ENCODE results near the gene BTN1A1. TPM values are rescaled to one million over a fixed set of nuclear protein-coding genes. Genes with fewer than 3 reads are reported as not detected.

Gene BTN1A1
- total RNA-seq, 1 donor from 2014 or later, result not detected

DNA sequence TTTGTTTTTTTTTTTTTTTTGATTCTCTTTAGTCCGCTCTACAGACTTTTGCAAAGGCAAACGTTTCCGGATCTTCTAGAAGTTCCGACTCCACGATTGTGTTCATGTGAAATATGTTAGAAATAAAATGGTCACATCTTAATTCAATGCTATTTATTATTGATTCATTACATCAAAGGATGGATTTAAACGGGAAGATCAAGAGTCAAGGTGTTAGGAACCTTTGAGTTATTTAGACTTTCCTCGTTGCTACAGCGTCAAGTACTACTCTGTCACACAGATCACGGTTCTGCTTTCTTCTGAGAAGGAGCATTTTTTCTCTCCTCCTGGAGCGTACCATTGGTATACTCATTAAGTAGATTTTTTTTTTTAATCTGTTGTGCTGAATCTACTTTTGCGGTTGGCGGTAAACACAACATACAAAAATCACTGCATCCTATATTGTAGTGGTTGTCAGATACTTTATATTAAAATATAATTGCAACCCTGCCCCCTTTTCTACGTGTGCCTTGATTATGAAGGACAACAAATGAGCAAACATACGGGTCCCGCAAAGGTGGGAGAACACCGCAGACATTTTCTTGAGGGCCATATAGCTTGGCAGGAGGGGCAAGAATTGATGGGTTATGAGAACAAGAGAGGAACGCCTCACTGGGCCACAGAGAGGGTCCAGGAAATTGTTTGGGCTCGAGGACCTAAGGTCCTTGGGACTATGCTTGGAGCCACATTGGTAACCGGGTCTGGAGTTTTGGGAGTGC lies 55.6 kb downstream of the BTN1A1 start:
- DNase-seq (ENCODE audit: extremely low spot score, unreplicated experiment), result no peak
- H3K36me3 Mint-ChIP-seq (ENCODE audit: unreplicated experiment), result no peaks in the 10 kb centered on the region
- peaks cover 10% of the 10 kb centered on the region for H3K4me1 Mint-ChIP-seq (ENCODE audit: unreplicated experiment)
- no peaks in the 10 kb centered on the region for H3K27me3 Mint-ChIP-seq (ENCODE audit: unreplicated experiment)
- TF ChIP-seq, protein P1, sequence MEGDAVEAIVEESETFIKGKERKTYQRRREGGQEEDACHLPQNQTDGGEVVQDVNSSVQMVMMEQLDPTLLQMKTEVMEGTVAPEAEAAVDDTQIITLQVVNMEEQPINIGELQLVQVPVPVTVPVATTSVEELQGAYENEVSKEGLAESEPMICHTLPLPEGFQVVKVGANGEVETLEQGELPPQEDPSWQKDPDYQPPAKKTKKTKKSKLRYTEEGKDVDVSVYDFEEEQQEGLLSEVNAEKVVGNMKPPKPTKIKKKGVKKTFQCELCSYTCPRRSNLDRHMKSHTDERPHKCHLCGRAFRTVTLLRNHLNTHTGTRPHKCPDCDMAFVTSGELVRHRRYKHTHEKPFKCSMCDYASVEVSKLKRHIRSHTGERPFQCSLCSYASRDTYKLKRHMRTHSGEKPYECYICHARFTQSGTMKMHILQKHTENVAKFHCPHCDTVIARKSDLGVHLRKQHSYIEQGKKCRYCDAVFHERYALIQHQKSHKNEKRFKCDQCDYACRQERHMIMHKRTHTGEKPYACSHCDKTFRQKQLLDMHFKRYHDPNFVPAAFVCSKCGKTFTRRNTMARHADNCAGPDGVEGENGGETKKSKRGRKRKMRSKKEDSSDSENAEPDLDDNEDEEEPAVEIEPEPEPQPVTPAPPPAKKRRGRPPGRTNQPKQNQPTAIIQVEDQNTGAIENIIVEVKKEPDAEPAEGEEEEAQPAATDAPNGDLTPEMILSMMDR (IDR thresholded peaks at IDR 0.05), result no peak
- no peaks in the 10 kb centered on the region for H3K9me3 Mint-ChIP-seq (ENCODE audit: unreplicated experiment)
- H3K4me3 Mint-ChIP-seq (ENCODE audit: unreplicated experiment), result peak overlapping the region; percentile 22
- H3K27ac Mint-ChIP-seq (ENCODE audit: unreplicated experiment), result peak overlapping the region; percentile 80

DNA sequence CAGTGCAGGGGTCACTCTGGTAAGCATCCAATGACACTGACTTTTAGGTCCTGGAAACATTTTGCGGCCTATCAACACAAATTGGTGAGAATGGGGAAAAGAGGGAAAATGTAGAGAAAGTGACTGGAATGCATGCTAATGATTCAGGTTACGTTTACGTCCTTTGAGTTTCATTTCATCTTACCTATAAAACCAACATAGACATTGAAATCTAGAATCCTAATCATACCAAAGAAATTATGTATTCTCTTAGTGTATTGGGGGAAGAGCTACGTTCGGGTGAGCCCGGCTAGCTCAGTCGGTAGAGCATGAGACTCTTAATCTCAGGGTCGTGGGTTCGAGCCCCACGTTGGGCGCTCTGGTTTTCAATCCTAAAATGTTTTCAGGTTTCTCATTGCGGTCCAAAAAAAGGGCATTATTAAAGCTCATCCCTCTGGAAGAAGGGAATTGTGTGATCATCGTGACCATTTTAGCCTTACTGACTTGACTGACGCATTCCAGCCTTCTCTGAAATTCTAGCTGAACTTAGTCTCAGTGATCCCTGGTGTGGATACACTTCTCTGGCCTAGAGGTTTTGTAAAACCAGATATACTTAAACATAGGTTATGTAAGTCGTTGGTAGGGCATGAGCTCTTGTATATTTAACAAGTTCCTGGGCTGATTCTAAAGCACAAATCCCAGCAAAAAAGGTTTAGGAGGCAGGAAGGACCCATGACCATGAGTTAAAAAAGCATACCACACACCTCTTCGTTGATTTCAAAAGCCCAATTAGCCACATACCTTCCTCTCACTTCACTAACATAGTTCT lies 56.4 kb downstream of the BTN1A1 start:
- TF ChIP-seq, protein P1 (IDR thresholded peaks at IDR 0.05), result no peak
- Mint-ChIP-seq H3K4me3 (ENCODE audit: unreplicated experiment) (peak overlapping the region; percentile 22), H3K4me1 (ENCODE audit: unreplicated experiment) (peaks cover 9% of the 10 kb centered on the region), H3K27ac (ENCODE audit: unreplicated experiment) (peak overlapping the region; percentile 66), H3K9me3 (ENCODE audit: unreplicated experiment) (no peaks in the 10 kb centered on the region), H3K27me3 (ENCODE audit: unreplicated experiment) (no peaks in the 10 kb centered on the region), H3K36me3 (ENCODE audit: unreplicated experiment) (no peaks in the 10 kb centered on the region)
- DNase-seq (ENCODE audit: extremely low spot score, unreplicated experiment), result no peak

Other genes with a start within 250 kb of the BTN1A1 start
- 17.6 and 22.7 TPM in 2 replicates for gene BTN3A2, start 135.1 kb upstream of the BTN1A1 start, total RNA-seq
- gene BTN2A2, start 117.2 kb upstream of the BTN1A1 start, total RNA-seq, result 27.8 and 32.0 TPM in 2 replicates
- gene BTN3A1, start 98.0 kb upstream of the BTN1A1 start, total RNA-seq, result 17.1 and 21.1 TPM in 2 replicates
- 17.3 and 17.7 TPM in 2 replicates for gene BTN3A3, start 59.8 kb upstream of the BTN1A1 start, total RNA-seq
- gene BTN2A1, start 42.3 kb upstream of the BTN1A1 start, total RNA-seq, result 27.0 and 27.7 TPM in 2 replicates
- 45.0 and 49.2 TPM in 2 replicates for gene HMGN4, start 38.1 kb downstream of the BTN1A1 start, total RNA-seq
- gene ABT1, start 96.7 kb downstream of the BTN1A1 start, total RNA-seq, result 13.1 and 13.9 TPM in 2 replicates
- 30.6 and 33.8 TPM in 2 replicates for gene ZNF322, start 159.4 kb downstream of the BTN1A1 start, total RNA-seq